ENCODE data around the gene BRD2.
"Not testable (repeated sequence)": the region's sequence is repeated elsewhere in the genome, so short reads cannot be mapped to it uniquely, and the experiment has no call there.

BRD2 gene
- total RNA-seq, result 1,284 to 1,377 reads per million in 2 donors

DNA sequence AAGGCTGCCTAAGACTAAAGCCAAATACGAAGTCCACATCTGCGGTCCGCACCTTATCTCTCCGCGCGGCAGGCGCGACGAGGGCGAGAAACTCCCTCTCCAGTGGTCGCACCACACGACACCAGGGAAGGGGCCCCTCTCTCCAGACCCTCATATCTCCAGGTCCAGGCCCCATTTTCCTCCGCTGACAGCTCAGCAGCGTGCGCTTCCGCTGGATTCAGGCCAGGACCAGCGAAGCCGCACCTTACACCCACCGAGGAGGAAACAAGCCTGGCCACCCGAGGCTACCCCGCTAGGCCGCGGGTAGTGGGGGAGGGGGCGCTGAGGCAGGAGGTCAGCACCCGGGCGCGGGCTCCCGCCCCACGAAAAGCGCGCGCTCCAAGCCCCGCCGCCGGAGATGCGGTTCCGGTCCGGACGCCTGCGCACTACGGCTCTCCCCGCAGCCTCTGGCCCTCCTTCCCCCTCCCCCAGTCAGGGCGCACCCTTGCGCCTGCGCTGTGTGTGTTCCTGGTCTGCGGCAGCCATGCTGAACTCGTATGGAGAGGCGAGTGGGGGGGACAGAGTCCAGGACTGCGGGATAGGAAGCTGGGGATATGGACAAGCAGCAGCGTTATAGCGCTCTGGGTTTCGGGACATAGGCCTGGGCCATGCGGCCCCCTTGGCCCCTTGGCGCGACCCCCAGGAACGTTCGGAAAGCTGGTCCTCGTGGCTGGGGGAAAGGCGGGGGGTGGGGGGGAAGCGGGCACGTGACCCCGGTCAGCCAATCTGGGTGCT, at the start of gene BRD2:
BRD2 (plus strand) TSS at position 502 of the 774 bp plus-strand sequence. CDS start 4,305 bp downstream, outside the sequence.
- DNase-seq, result peak; percentile 91 to 98 (median 95)

DNA sequence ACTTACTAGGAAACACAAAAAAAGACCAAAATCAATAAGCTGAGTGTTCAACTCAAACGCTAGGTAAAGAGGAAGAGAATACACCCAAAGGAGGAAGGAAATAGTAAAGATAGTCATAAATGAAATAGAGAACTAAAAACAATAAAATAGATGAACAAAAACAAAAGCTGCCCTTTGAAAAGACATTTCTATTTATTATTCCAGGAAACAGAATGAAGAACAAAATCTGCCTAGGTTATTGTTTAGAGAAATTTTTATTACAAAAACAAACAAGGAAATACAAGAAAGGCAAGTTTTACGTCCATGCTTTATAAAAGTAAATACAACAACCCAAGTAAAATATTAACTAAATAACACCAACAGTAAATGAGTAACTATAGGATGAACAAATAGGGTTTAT, 47.7 kb upstream of the BRD2 start:
- DNase-seq, result no peak

DNA sequence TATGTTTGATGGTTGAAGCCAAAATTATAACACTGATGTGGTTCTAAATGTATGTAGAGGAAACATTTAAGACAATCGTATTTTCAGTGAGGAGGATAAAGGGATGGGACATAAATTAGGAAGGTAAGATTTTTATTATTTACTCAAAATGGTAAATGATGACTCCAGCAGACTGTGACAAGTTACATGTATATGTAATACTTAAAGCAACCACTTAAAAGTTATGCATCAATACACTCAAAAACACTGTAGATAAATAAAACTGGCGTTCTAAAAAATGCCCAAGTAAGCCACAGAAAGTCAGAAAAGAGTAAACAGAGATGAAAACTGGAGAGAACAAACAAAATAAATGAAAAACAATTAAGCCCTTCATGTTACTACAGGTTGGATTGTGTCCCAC, 46.3 kb upstream of the BRD2 start:
- no peak for DNase-seq

DNA sequence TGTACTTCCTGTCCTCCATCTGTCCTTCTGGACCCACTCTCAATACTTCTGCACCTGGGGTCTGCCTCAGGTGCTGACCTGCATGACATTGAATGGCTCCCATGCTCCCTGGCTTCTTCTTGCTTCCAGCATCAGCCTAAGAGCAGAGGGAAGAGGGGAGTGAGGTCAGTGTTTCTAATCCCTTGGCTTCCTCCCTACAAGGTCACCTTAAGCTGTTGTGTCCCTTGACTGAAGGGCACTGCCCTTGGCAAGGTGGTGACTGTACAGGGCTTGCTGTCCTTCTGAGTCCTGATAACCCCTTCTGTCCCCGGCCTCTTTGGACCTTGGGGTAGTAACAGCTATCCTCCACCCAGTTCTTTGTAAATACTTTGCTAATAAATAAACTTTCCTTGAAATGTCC, 37.2 kb upstream of the BRD2 start:
- DNase-seq, result no peak

DNA sequence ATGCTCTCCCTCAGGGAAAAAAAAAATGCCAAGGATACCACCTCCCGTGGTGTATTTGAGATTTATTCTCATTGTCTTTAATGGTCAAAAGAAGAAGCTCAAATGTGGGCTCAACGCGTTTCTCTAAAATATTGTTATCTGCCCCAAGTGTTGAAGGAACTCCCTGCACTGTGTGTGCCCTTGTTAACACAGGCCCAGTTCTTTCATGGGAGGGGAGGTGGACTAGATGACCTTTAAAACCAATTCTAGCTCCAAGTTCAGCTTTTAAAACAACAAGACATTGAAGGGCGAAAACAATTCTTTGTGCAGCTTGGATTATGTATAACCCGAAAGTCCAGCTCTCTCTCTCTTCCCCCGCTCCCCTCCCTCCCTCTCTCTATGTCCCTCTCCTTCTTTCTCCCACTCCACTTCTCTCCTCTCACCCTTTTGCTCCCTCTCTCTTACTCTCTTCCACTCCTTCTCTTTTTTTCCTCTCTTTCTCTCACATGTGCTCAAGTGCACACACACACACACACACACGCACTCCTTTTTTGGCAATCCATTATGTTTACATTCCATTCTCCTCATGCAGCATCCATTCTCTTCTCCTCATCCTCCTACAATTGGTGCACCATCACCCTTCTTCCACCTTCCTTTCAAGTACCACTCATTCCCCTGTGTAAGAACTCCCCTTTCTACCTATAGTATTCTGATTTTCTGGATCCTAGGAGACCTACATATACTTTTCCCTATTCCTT, 36.1 kb upstream of the BRD2 start:
- DNase-seq, result no peak

DNA sequence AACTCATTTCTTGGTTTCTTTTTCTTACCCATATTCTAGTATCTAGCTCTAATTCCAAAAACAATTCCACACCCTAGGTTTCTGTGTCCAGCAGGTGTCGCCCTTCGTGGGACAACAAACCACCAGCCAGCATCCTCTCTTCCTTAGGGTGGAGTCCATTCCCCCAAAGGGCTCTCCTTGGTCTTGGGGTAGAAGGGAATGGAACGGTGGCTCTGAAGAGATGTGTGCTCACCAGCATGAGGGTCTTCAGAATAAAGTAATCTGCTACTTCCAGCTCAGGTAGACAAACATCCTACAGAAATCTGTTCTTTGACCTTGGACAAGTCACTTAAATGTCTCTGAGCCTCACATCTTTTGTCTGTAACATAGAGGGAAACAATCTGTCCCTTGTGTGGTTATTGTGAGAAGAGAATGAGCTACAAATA, 34.7 kb upstream of the BRD2 start:
- DNase-seq, result peak; percentile 40 to 69 (median 67)

DNA sequence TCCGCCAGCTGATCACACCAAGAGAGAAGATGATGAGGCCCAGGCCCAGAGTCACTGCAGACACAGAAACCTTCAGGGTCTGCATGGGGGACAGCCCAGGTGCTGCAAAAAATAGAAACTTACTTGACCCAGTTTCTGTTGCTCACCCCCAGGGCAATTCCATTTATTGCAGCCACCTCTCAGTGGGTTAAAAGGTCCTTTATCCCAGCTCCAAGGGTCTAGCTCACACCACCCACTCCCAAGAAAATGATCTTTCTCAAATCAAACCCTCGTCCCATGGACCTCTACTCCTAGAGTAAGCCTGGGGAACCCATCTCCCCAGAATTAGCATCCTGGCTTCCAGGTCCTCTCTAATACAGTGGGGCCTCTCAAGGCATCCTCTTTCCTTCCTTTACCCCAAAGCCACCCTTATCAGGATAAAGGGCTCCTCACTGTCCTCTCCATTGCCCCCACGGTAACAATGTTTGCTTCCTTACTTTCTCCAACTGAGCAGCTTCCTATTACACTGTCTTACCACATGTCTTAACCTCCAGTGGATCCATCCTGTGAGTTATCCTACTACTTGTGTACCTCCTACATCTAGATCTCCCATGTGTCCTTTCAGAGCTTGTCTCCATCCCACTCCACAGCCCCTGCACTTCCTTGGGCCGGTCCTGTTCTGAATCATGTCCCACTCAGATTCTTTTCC, 32.7 kb upstream of the BRD2 start:
- no peak for DNase-seq

DNA sequence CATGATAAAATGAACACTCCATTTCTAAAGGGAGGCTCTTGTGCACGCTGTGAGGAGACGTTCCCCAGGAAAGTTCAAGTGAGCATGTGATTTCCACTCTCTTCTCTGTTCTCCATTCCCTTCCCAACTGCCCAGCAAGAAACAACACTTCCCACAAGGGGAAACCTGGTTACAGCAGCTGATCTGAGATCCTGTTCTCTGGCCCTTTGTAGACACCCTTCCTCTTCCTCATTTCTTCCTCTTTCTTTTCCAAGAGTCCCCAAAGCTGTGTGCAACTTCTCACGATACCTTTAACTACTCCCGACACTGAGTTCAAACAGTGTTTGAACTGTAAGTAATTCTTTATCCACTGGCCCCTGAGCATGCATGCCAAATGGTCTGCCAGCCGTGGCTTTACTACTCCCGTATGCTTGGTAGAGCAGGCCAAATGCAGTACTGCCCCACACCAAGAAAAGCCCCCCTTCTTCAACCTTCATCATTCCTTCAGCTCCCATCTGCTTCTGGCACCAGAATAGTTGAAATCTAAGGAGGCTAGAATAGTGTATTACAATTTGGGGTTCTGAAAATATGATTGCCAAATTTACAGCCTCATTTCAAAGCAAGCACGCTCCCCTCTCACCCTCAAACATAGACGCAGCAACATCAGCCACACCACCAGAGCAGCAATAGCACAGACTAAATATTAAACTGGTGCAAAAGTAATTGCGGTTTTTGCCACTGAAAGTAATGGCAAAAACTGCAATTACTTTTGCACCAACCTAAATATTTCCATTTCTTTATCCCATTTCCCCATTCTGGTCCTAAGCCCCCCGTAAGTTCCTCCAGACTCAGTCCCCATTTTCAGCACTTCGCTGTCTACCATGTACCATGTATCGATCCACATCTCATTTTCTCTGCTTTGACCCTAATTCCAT, 31.9 kb upstream of the BRD2 start:
- DNase-seq, result no peak

DNA sequence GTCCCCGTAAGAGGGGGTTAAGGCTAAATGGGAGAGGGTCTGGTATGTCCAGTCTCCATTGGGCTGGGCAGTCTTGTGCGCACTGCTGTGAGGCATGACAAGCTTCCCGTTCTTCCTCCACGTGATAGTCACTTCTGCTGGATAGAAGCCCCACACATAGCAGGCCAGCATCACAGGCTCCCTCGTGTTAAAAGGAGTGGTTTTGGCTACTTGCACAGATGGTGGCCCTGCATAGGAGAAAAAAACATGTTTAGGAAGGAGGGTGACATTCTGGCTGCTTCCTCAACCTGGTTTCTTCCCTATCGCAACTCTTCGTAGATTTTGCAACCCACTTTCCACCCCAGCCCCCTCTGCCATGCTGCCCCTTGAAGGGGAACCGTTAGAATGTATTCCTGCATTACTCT, 31.2 kb upstream of the BRD2 start:
- DNase-seq, result no peak

DNA sequence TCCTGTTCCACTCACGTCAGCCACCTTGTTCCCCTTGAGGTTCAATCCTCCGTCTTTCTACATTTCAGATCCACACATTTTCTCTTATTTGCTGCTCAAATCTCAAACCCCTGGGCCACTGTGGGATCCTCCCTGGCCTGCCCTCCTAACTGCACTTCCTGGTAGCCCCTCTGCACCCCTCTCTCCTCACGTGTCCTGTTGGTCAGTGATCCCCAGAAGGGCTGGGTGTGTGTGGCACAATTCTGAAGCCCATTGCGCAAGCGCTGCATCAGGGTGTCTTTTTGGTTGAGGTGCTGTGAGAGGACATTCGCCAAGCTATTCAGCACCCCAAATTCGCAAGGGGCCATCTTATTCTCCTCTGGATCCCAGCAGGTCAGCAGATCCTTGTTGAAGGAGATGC, 29.9 kb upstream of the BRD2 start:
- no peak for DNase-seq

DNA sequence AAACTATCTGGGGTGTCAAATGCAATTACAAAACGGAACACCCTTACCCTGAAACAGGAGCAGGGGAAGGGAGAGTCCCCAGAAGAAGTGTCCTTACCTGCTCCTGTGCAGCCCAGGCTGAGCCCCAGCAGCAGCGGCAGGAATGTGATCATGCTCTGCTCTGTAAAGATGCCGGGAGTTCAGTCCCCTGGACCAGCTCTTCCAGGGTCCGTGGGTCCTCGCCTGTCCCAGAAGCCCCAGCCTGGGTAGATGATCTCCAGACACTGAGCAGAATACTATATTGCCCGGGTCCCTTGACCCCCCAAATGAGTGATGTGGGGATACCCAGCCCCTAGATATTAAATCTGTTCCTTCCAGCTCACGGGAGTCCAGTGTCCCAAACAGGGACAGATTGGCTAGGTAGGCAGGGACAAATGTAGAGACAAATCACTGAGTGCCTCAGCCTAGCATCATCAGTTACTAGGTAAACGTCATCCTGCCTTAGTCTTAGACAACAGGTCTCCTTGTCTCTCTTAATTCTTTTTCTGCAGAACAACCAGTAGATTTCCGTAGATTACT, 27.7 kb upstream of the BRD2 start, which contains the start of gene HLA-DMB:
HLA-DMB (minus strand) TSS at position 373 of the 558 bp plus-strand sequence; CDS start at position 152, 221 bp downstream.
- DNase-seq, result peak in 3 of 5 experiments; percentile 32 to 90 (median 64)

DNA sequence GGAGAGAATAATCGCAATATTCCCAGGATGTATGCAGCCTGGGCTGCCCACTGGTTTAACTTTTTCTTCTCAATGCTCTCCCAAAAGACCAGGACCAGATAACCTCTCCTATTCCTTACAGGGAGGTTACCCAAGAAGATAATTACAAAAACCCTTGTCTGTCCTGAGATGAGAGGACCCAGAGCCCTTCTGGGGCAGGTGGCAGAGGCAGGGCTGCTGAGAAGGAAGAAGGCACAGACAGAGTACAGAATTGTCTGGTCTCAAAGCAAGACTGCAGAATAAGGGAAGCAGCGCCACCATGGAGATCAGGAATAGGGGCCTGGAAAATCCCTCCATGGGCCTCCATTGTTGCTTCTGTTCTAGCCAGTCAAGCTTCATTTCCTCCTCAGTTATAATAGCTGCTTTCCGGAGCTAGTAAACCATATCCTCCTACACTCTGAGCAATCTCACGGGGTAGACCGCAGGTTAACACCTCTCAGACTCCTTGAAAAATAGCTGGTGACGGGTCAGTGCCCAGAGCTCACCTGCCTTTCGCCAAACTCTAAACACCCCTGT, 27.1 kb upstream of the BRD2 start:
- DNase-seq, result peak in 2 of 5 experiments; percentile 74 to 88

DNA sequence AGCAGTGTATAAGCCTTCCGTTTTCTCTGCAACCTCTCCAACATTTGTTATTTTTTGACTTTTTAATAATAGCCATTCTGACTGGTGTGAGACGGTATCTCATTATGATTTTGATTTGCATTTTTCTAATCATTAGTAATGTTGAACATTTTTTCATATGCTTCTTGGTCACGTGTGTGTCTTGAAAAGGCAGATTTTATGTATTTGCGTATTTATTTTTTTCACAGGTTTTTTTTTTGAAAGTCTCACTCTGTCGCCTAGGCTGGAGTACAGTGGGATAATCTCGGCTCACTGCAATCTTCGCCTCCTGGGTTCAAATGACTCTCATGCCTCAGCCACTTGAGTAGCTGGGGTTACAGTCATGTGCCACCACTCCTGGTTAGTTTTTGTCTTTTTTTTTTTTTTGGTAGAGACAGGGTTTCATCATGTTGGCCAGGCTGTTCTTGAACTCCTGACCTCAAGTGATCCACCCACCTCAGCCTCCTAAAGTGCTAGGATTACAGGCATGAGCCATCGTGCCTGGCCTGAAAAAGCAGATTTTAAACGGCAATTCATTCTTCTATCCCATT, 25.8 kb upstream of the BRD2 start:
- DNase-seq, result not testable (repeated sequence)

DNA sequence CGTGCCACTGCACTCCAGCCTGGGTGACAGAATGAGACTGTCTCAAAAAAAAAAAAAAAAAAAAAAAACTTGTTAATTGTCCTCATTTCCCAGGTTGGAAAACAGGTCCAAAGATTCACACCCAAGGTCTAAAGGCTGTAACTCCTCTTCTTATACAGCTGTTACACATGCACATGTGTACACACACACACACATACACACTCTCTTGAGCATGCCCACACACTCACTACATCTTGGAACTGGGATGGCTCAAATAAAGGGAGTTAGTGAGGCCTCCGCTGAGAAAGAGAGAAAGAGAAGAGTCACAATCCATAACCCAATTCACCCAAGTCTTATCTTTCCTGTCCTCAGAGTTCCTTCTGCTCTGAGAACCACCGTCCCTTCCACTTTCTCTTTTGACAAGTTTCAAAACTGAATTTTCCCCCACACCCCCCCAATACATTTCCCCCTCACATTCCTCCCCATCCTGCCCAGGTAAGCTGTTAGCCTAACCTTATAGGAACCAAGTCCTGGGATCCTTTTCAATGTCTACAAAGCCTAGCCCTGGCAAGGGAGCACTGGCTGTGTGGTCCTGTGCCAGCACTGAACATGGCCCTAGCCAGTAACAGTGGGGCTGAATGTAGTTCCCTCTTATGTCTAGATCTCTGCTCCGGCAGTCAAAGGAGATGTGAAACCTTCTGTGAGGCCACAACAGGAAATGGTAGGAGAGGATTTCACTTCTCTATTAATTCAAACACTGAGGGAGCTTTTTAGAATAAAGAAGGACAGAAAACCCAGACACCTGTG, 24.3 kb upstream of the BRD2 start:
- DNase-seq, result peak in 2 of 5 experiments; percentile 44 to 80

DNA sequence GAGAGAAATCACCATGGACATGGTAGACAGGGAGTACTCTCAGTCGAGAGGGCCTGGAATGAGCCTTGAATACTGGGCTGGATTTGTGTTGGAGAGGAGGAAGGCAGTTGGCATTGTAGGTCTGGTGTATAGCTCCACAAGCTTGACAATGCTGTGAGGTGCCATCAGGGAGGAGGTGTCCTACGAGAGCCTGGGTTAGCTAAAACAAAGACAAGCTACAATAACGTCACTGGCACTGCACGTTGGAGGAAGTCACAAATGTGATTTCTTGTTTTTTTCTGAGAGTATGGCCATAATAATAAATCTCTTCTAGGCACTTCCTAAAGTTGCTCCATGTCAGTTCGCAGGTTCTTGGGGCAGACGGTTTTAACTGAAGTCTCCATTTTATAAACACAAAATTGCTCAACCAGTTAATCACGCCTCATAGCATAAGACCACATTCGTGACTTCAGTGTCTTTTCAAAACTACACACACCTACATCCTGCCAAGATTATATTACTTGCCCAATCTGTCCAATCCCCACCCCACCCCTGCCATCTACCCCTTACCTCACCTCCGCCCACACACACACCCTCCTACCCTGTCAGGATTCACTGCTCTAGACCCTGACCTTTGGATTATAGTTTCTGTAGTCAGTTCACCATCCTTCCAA, 23.2 kb upstream of the BRD2 start:
- DNase-seq, result peak in 2 of 5 experiments; percentile 43 to 53

DNA sequence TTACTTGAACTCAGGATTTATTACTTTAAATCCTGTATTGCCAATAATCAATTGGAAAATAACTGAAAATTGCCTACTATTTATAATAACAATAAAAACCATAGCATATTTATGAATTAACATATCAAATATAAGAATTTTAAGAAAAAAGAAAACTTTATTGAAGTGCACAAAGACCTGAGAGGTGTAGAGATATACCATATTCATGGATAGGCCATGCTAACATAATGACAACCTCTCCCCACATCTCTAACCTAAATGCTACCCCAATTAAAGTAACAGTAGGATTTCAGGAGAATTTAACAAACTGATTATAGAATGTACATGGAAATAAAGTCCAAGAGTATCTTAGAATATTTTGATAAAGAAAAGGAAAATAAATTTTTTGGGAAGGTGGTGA, 22.4 kb upstream of the BRD2 start:
- no peak for DNase-seq

DNA sequence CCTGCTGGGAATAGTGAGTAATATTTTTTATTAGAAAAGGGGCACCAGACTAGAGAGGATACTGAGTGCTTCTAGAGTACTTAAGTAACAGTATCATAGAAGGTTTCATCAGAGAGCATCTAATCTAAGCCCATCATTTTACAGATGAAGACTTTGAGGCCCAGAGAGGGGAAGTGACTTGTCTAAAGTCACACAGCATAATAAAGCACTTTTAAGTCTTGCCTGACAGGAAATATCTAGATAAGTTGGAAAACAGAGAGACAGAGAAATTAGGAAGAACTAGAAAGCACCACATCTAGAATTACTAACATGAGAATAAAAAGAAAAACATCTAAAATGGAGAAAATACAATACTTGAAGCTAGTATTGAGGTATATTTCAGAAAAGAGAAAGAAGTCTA, 21.5 kb upstream of the BRD2 start:
- no peak for DNase-seq

DNA sequence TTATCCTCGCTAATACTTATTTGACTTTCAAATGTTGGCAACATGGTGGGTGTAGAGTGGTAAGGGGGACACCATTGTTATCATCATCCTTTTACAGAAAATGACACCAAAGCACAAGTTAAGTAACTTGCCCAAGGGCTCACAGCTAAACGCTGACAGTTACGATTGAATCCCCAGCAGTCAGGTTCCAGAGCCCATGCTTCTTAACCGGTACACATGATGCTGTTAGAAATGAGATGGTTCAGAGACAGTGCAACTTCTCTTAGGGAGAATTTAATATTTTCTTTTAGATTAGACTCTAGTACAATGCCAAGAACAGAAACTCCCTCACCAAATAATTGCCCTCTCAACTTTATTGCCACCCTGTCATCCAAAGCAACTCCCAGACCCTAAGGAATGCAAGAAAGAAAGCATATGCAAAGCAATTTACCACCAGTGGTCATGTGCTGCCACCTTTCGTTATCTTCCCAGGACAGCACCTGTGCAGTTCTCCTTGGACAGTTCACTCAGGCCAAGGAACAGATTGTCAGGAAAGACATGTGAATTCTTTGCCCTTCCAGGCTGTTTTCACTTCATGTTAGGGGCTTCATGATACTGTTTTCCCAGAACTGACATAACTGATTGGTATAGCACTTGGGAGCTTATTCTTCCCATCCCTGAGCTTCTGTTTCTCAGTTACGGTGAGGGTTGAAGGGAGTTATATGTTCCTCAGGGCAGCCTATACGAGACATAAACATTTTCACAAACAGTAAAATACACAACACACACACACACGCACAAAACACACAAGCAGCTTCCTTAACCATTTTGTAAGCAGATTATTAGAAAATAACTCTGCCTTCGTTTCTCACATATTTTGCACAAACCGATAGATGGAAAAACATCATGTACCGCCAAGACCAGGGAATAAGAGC, 20.6 kb upstream of the BRD2 start:
- peak in 2 of 5 experiments; percentile 23 to 47 for DNase-seq

DNA sequence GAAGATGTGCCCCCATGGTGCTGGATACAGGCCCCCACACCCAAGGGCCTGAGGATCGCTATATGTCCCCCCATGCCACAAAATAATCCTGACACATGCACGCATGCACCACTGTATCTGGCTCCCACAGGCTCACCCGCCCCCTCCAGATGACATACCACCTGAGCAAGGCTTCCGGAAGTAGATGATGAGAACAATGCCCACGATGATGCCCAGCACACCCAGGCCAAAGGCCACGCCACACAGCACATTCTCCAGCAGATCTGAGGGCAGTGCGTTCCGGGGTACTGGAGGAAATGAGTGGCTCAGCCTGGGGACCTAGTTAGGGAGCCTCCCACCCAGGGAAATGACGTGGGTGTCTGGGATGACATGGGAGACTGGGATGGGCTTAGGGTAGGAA, 19.3 kb upstream of the BRD2 start:
- DNase-seq, result no peak

Measured in T-helper 2 cell (primary cell).